SU-DHL-6 (cell line): ENCODE data around the gene ARFGAP3.

Experiments
- EZH2phosphoT487 ChIP-seq: fragments of 200-600 bp; sonication (generic), shearing (Covaris generic); conservative IDR thresholded peaks from 2 replicates; pipeline ENCODE4 v1.6.1; 2018; ENCODE audit warnings: mild to moderate bottlenecking, antibody characterized with exemption, low read length, moderate library complexity, mixed read lengths
- TF ChIP-seq, protein P1 (sequence below): fragments of 200-600 bp; sonication (generic); IDR thresholded peaks from one replicate; pipeline ENCODE4 v1.5.1; 2017; ENCODE audit warnings: antibody characterized with exemption, mild to moderate bottlenecking, low read length, moderate library complexity; ENCODE audit not compliant: insufficient read depth, poor library complexity, severe bottlenecking

DNA sequence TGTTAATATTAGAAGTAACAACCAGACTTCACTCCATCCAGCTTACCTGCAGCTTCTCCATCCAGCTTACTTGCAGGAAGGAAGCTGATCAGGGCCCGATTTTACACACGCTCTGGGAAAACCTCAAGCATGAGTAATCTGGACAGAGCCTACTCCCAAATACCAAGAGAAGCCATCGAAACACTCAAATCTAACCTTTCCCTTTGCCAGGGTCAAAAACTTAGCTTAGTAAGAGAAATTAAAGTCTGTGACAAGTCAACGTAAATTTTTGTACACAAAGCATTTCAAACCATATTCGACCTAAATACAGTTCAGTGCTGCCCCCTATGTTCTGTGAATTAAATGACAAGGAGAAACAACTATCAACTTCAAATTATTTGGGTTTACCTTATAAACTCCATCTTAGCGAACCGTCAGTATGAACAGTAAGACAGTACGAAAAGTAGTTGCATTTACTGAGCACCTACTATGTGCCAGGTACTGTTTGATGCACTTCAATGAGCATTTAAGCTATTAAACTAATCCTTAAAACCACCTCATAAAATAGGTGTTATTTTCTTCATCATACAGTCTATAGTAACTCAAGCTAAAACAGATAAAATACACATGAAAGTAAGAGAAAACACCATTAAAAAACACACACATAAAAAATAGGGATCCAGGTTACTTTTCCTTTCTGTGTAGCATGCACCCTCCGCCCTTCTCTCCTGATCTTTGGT is 36.9 kb downstream of the ARFGAP3 start:
- TF ChIP-seq, protein P1, sequence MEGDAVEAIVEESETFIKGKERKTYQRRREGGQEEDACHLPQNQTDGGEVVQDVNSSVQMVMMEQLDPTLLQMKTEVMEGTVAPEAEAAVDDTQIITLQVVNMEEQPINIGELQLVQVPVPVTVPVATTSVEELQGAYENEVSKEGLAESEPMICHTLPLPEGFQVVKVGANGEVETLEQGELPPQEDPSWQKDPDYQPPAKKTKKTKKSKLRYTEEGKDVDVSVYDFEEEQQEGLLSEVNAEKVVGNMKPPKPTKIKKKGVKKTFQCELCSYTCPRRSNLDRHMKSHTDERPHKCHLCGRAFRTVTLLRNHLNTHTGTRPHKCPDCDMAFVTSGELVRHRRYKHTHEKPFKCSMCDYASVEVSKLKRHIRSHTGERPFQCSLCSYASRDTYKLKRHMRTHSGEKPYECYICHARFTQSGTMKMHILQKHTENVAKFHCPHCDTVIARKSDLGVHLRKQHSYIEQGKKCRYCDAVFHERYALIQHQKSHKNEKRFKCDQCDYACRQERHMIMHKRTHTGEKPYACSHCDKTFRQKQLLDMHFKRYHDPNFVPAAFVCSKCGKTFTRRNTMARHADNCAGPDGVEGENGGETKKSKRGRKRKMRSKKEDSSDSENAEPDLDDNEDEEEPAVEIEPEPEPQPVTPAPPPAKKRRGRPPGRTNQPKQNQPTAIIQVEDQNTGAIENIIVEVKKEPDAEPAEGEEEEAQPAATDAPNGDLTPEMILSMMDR = no peak
- no peak for TF ChIP-seq EZH2phosphoT487
